HCT116 (cell line): ENCODE results near the gene CPM.

Experiments used
- CTCF ChIP-seq, 3 experiments: fragments of 200-600 bp in 1 of 3; sonication (generic) in 1 of 3; IDR thresholded peaks in 2 of 3; conservative IDR thresholded peaks in 1 of 3; 2 replicates each; pipeline ENCODE4 v1.5.1; 2012 to 2017; ENCODE audit warnings: low read depth in 2 of 3, low read length in 2 of 3, antibody characterized with exemption in 1 of 3, borderline replicate concordance in 1 of 3, control low read depth in 1 of 3, mild to moderate bottlenecking in 1 of 3, mixed read lengths in 1 of 3, mixed run types in 1 of 3, moderate library complexity in 1 of 3; ENCODE audit not compliant: insufficient read depth in 1 of 3
- ELF1 ChIP-seq: IDR thresholded peaks from 2 replicates; pipeline ENCODE4 v1.6.1; 2012; ENCODE audit warnings: low read depth, borderline replicate concordance
- EZH2 ChIP-seq: fragments of 200-600 bp; sonication (generic); IDR thresholded peaks from 2 replicates; pipeline ENCODE4 v1.6.1; 2017; ENCODE audit warnings: antibody characterized with exemption, mixed run types
- EZH2phosphoT487 ChIP-seq: fragments of 200-600 bp; IDR thresholded peaks from 2 replicates; pipeline ENCODE4 v1.6.1; 2018; ENCODE audit warnings: antibody characterized with exemption, borderline replicate concordance
- FOSL1 ChIP-seq: IDR thresholded peaks from 2 replicates; pipeline ENCODE4 v1.6.1; 2012; ENCODE audit warnings: low read depth
- JUND ChIP-seq: IDR thresholded peaks from 2 replicates; pipeline ENCODE4 v1.6.1; 2012
- POLR2A ChIP-seq: IDR thresholded peaks from 2 replicates; pipeline ENCODE4 v1.7.0; 2011; ENCODE audit warnings: borderline replicate concordance; ENCODE audit not compliant: insufficient read depth, insufficient read length; ENCODE audit errors: extremely low read depth
- POLR2AphosphoS5 ChIP-seq: IDR thresholded peaks from 2 replicates; pipeline ENCODE4 v1.6.1; 2011; ENCODE audit warnings: mild to moderate bottlenecking, low read depth, low read length, moderate library complexity
- RAD21 ChIP-seq: IDR thresholded peaks from 2 replicates; pipeline ENCODE4 v1.6.1; 2012; ENCODE audit warnings: low read depth, mild to moderate bottlenecking
- SIN3A ChIP-seq: IDR thresholded peaks from 2 replicates; pipeline ENCODE4 v1.6.1; 2012; ENCODE audit warnings: low read depth
- TCF7L2 ChIP-seq: IDR thresholded peaks from 2 replicates; pipeline ENCODE4 v1.7.0; 2011; ENCODE audit warnings: borderline replicate concordance, inconsistent platforms; ENCODE audit not compliant: insufficient read depth, insufficient read length; ENCODE audit errors: extremely low read depth
- YY1 ChIP-seq: IDR thresholded peaks from 2 replicates; pipeline ENCODE4 v1.6.1; 2011; ENCODE audit warnings: low read length, low read depth, moderate library complexity, mild to moderate bottlenecking; ENCODE audit not compliant: insufficient replicate concordance; ENCODE audit errors: extremely low read depth

DNA sequence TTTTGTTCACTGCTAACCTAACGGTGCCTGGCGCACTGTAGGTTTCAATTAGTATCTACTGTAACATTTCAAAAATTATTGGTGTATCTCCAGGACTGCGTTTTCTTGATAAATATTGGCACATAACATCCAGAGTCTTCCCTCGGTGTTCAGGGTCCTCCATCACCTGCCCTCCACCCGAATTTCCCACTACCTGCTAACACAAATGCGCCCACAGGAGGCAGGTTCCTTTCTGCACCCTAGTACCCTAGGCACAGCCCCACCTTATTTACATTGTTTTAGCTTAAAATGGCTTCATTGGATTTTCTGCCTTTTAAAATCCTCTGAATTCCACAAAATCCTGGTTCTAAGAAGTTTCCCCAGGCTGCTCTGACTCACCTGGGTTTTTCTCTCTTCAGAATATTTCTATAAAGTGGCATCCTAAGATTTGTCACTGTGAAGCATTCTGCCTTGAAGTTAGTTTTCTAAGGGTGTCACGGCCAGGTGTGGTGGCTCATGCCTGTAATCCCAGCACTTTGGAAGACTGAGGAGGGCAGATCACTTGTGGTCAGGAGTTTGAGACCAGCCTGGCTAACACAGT is 38.6 kb downstream of the CPM start:
- TF ChIP-seq CTCF (IDR thresholded peaks at IDR 0.05 in 2 of 3, conservative IDR thresholded peaks at IDR 0.05 in 1 of 3; ENCODE audit: borderline replicate concordance in 1 of 3, insufficient read depth in 1 of 3, low read depth in 2 of 3, low read length in 2 of 3), result no peak
- TF ChIP-seq RAD21, result no peak
- TF ChIP-seq POLR2A, result no peak
- no peak for TF ChIP-seq SIN3A
- TF ChIP-seq POLR2AphosphoS5, result no peak
- no peak for TF ChIP-seq EZH2phosphoT487
- TF ChIP-seq EZH2, result no peak
- TF ChIP-seq YY1, result no peak
- TF ChIP-seq FOSL1, result no peak
- no peak for TF ChIP-seq JUND
- no peak for TF ChIP-seq ELF1
- TF ChIP-seq TCF7L2, result no peak
